ENCODE measurements around the gene KNL1.
A peak's percentile ranks its signal among the peaks of the same experiment; 100 is the strongest.
"Not testable (repeated sequence)": the region's sequence is repeated elsewhere in the genome, so short reads cannot be mapped to it uniquely, and the experiment has no call there.

The KNL1 gene

GRCh38 chr15:40582726-40583246, 11.3 kb upstream of the KNL1 start:
- DNase-seq: no peak

DNA sequence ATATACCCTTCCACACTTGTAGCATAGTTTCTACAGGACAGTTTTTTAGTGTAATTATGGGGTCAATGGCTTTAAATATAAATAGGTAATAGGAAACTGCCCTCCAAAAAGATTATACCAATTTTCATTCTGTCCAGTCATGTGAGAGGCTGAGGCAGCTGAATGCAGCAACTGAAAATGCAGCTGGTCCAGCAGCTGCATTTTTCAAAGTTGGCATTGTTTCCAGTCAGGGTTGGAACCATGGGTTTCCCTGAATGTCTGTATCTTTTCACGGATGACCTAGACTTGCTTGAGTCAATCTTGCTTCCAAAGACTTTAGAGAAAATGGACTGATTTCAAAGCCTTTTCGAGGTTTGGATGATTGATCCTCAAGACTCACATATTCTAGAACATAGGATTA, 9.9 kb upstream of the KNL1 start:
- DNase-seq: no peak

GRCh38 chr15:40590667-40591050, 3.4 kb upstream of the KNL1 start:
- no peak for DNase-seq

DNA sequence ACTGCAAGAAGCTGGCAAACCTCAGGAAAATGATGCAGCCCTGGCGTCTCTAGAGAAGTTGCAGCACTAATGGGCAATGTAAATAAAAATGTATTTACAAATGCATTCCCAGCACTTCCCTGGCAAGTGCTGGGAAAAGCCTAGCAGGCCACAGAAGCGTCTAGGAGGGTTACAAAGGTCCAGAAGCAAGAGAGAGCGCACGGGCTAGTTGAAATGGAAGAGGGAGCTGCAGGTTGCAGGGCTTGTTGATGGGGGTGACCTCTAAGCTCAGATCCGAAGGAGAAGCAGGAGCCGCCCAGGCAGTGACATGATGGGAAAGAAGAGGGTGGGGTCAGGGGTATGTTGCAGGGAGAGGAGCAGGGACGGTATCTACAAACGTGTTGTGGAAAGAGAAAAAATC, 2.7 kb upstream of the KNL1 start:
- DNase-seq: no peak

- no peak for DNase-seq
Observed at GRCh38 chr15:40593165-40593564, 884 bp upstream of the KNL1 start.

DNA sequence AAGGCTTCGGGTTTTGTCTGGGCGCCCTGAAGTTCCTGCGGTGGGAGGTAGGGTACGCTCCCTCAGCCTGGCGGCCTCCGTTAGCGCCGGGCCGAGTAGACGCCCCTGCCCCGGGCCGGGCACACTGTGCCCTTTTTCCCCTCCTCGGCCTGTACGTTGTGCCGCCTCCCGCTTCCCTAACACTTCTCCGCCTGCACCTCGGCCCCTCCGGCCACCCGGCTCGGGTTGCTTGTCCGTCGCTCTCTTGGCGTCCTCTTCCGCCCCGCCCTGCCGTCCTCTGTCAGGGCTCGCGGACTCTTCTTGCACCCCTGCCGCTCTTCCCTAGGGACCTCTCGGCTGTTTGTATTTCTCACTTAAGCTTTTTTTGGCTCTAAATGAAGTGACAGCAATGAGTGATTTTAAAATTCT, 384 bp downstream of the KNL1 start:
- DNase-seq: peak; percentile 21

GRCh38 chr15:40595219-40595618, 1.2 kb downstream of the KNL1 start:
- DNase-seq: no peak

DNA sequence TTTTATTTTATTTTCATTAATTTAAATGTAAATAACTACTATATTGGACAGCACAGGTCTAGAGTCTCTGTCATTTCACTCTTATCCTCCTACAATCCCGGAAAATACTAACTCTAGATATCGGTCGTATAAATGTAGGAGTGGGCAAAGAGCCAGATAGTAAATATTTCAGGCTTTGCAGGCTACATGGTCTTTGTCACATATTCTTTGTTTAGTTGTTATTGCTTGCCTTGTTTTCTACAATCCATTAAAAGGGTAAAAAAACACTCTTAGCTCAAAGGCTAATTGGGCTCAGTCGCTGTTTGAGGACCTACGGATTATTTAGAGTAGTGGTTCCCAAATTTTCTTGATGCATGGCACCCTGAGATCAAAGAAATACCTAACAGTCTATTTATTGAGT, 1.7 kb downstream of the KNL1 start:
- DNase-seq: no peak

GRCh38 chr15:40597024-40597423, 3.0 kb downstream of the KNL1 start:
- no peak for DNase-seq

- DNase-seq: no peak
Observed at GRCh38 chr15:40598126-40598525, 4.1 kb downstream of the KNL1 start.

DNA sequence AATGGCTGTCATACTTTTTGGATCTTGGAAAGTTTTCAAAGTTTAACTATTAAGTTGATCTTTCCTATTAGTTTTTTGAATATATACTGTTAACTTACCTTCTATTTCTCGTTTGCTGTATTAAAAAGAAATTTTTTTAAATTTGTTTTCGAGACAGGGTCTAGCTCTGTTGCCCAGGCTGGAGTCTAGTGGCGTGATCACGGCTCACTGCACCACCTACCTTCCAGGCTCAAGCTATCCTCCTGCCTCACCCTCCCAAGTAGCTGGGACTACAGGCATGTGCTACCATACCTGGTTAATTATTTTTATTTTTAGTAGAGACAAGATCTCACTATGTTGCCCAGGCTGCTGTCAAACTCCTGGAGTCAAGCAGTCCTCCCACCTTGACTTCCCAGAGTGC, 4.6 kb downstream of the KNL1 start:
- DNase-seq: no peak

DNA sequence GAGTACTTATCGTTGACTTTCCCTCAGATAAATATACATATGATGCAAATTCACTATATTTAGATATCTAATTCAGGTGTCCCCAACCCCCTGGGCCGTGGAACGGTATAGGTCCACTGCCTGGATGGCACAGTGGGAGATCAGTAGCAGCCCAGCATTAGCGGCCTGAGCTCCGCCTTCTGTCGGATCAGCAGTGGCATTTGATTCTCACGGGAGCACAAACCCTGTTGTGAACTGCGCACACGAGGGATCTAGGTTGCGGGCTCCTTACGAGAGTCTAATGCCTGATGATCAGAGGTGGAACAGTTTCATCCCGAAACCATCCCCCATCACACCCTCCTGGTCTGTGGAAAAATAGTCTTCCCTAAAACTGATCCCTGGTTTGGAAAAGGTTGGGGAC, 6.9 kb downstream of the KNL1 start:
- no peak for DNase-seq

DNA sequence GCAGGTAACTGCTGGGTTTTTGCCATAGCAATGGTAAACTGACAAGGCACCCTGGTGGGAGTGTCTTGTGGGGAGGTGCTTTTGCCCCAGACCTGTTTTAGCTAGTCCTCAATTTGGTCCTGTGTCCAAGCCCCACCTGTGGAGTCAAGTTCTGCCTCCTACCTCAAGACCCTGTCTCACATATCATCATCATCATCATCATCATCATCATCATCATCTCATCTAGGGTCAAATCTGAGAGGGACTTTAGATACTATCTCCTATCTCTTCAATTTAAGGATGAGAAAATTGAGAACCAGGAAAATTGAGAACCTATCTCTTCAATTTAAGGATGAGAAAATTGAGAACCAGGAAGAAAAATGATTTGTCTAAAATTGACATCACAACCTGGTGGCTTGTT, 9.9 kb downstream of the KNL1 start:
- DNase-seq: no peak

- DNase-seq: no peak
Observed at GRCh38 chr15:40613080-40613479, 19.0 kb downstream of the KNL1 start.

DNA sequence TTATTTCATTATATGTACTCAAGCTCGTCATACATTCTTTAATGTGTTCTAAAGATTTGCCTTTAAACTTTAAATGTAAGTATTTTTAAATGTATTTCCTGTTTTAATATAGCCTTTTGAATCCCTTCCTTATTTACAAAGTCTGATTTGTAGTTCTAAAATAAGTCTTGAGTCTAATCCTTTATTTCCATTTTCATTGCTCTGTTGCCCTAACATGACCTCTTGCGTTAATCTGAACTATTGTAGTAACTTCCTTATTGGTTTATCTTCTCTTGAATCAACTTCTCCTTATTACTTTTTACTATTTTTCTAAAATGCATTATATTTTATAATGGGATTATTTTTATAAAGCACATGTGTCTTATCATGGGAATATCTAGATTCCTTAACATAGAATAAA, 24.0 kb downstream of the KNL1 start:
- peak; percentile 1 for DNase-seq

DNA sequence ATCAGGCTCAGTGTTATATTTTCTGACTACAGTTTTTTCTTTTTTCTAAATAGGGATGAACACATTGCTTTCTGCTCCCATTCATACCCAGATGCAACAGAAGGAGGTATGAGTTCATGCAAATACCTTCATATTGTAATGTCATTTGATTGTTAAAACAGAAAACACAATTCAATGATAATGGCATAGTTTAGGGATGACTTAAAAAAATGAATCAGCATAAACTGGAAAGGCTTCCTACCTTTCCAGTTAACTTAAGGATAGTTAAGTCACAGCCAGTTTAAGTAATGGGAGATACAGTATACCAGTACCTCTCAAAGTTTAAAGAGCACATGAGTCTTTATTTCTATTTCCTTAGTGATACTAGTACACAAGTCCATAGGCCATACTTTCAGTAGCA, 24.9 kb downstream of the KNL1 start:
- DNase-seq: no peak

- DNase-seq: no peak
Observed at GRCh38 chr15:40623361-40623760, 29.3 kb downstream of the KNL1 start.

- no peak for DNase-seq
Observed at GRCh38 chr15:40630313-40630712, 36.3 kb downstream of the KNL1 start.

DNA sequence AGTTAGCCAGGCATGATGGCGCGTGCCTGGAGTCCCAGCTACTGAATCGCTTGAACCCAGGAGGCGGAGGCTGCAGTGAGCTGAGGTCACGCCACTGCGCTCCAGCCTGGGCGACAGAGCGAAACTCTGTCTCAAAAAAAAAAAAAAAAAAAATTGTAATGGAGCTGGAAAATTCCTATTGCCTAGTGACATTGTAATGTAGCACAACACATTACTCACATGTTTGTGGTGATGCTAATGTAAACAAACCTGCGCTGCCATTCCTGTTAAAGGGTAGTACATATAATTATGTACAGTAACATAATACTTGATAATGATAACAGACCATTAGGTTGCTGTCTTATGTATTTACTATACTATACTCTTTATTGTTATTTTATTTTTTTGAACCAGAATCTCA, 39.1 kb downstream of the KNL1 start:
- no peak for DNase-seq

DNA sequence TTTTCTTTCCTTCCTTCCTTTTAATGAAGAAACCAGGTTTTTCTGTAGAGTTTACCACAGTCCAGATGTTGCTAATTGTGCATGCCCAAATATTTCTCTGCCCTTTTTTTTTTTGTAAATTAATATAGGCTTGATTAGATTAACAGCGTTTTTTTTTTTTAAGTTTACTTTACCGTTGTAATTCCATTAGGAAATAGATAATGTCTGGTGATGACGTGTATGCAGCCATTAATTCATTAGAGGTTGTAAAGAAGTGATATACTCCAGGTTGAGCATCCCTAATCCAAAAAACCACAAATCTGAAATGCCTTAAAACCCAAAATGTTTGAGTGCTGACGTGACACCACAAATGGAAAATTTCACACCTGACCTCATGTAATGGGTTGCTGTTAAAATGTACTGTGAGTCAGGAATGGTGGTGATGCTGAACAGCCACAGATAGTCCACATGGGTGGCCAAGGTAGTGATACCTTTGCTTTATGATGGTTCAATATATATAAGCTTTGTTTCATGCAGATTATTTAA, 43.2 kb downstream of the KNL1 start:
- no peak for DNase-seq

DNA sequence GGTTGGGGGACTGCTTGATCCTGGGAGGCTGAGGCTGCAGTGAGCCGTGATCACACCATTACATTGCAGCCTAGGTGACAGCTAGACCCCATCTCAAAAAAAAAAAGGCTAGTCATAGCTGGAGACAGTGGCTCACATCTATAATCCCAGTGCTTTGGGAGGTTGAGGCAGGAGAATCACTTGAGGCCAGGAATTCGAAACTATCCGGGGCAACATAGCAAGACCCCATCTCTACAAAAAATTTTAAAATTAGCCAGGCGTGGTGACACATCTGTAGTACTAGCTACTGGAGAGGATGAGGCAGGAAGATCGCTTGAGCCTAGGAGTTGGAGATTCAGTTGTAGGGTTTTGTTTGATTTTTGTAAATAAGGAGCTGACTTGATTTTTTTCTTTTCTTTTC, 45.6 kb downstream of the KNL1 start:
- DNase-seq: no peak

DNA sequence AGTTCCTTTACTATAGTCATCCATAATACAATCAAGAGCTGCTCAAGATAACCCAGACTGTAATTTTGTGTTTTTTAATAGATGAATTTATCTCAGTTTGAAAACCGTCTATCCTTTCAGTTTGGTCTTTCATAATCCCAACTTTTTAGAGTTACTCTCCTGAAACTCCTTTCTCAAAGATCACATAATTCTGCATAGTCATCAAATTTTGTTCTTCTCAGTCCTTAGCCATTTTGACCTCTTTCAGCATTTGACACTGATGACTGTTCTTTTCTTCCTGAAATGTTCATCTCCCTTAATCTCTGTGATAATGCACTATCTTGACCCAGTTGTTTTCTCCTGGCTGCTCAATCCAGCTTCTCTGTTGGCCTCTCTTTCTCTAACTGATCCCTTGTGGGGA, 53.5 kb downstream of the KNL1 start:
- no peak for DNase-seq

- no peak for DNase-seq
Observed at GRCh38 chr15:40650479-40650878, 56.4 kb downstream of the KNL1 start.

DNA sequence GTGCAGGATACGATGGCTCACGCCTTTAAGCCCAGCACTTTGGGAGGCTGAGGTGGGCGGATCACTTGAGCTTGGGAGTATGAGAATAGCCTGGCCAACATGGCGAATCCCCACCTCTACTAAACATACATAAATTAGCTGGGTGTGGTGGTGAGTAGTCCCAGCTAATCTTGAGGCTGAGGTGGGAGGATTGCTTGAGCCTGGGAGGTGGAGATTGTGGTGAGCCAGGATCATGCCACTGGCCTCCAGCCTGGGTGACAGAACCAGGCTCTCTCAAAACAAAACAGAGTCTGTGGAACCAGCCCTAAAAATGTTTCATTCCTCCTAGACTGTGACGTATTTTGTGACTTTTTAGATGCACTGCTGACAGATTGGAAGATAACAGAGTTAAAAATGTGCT, 66.6 kb downstream of the KNL1 start:
- DNase-seq: no peak

GRCh38 chr15:40664909-40665308, 70.9 kb downstream of the KNL1 start:
- no peak for DNase-seq

DNA sequence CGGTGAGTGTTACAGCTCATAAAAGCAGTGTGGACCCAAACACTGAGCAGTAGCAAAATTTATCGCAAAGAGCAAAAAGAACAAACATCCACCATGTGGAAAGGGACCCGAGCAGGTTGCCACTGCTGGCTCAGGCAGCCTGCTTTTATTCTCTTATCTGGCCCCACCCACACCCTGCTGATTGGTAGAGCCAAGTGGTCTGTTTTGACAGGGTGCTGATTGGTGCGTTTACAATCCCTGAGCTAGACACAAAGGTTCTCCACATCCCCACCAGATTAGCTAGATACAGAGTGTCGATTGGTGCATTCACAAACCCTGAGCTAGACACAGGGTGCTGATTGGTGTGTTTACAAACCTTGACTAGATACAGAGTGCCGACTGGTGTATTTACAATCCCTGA, 82.2 kb downstream of the KNL1 start:
- DNase-seq: not testable (repeated sequence)
